H1 (cell line): ENCODE results near the gene TRAF3IP1. TPM values are rescaled to one million over a fixed set of nuclear protein-coding genes. Genes with fewer than 3 reads are reported as not detected.

Experiments
- CTCF ChIA-PET: fragments of 300-600 bp; sonication (Branson Sonifier 250); formaldehyde crosslinking; loops from one replicate; lab custom pipeline; 2021; ENCODE audit not compliant: partially characterized antibody; lab: Charles Lee
- POLR2A ChIA-PET: fragments of 300-600 bp; sonication (Branson Sonifier 250); formaldehyde crosslinking; loops from one replicate; lab custom pipeline; 2021; ENCODE audit warnings: inconsistent platforms; ENCODE audit not compliant: partially characterized antibody; lab: Charles Lee
- DNase-seq, 2 experiments: peaks; one replicate each; pipeline versions ENCODE4 v3.0.0 to v3.0.0-alpha.2; 2010 to 2022; ENCODE audit warnings: low spot score in 2 of 2, low read depth in 1 of 2, mixed read lengths in 1 of 2
- FAIRE-seq: peaks from 2 replicates; lab custom pipeline; 2011; peaks lifted over from hg19 to GRCh38; lab: Jason Lieb, UNC
- H2AFZ ChIP-seq: 2 replicates; pipeline ENCODE4 v1.8.1; 2012; ENCODE audit warnings: low read length, inconsistent platforms
- H2AK5ac ChIP-seq: 2 replicates; pipeline ENCODE4 v1.6.1; 2013; ENCODE audit warnings: low read depth, low read length
- H2BK120ac ChIP-seq: replicated peaks from 2 replicates; pipeline ENCODE3; 2013; ENCODE audit warnings: low read depth, low read length, inconsistent platforms
- H2BK12ac ChIP-seq: 2 replicates; pipeline ENCODE4 v1.6.1; 2013; ENCODE audit warnings: low read depth, low read length
- H2BK15ac ChIP-seq: 2 replicates; pipeline ENCODE4 v1.6.1; 2013; ENCODE audit warnings: low read length
- H2BK20ac ChIP-seq: 2 replicates; pipeline ENCODE4 v1.6.1; 2013; ENCODE audit warnings: low read length
- H2BK5ac ChIP-seq: 2 replicates; pipeline ENCODE4 v1.6.1; 2013; ENCODE audit warnings: low read depth, low read length
- H3K14ac ChIP-seq: 2 replicates; pipeline ENCODE4 v1.6.1; 2013; ENCODE audit warnings: inconsistent platforms; ENCODE audit not compliant: insufficient read length
- H3K18ac ChIP-seq: 2 replicates; pipeline ENCODE4 v1.6.1; 2013; ENCODE audit warnings: low read length; ENCODE audit errors: extremely low read depth
- H3K23ac ChIP-seq: 2 replicates; pipeline ENCODE4 v1.6.1; 2013; ENCODE audit warnings: inconsistent platforms; ENCODE audit not compliant: insufficient read length
- H3K23me2 ChIP-seq: 2 replicates; pipeline ENCODE4 v1.6.1; 2013; ENCODE audit warnings: low read depth, low read length
- H3K27ac ChIP-seq: 2 replicates; pipeline ENCODE4 v1.6.1; 2011; ENCODE audit warnings: low read depth, low read length, inconsistent platforms
- H3K27me3 ChIP-seq, 4 experiments: replicated peaks in 1 of 4; 1 replicate in 1 of 4; 2 replicates in 3 of 4; pipeline versions ENCODE4 v1.6.1 to v1.8.1; 2011 to 2013; ENCODE audit warnings: low read length in 3 of 4, mild to moderate bottlenecking in 3 of 4, inconsistent platforms in 2 of 4, mixed read lengths in 2 of 4, moderate library complexity in 1 of 4; ENCODE audit not compliant: control insufficient read depth in 3 of 4, insufficient read depth in 3 of 4; ENCODE audit errors: extremely low read depth in 1 of 4
- H3K36me3 ChIP-seq, 4 experiments: 2 replicates each; pipeline versions ENCODE4 v1.6.1 to v1.8.1; 2011 to 2013; ENCODE audit warnings: mild to moderate bottlenecking in 4 of 4, low read length in 3 of 4, moderate library complexity in 2 of 4, control low read depth in 1 of 4, inconsistent platforms in 1 of 4; ENCODE audit not compliant: insufficient read depth in 4 of 4, control insufficient read depth in 2 of 4
- H3K4ac ChIP-seq: replicated peaks from 2 replicates; pipeline ENCODE3; 2013; ENCODE audit warnings: low read length, low read depth, mixed read lengths, inconsistent platforms; ENCODE audit not compliant: insufficient read length
- H3K4me1 ChIP-seq, 4 experiments: replicated peaks in 1 of 4; 1 replicate in 1 of 4; 2 replicates in 3 of 4; pipeline versions ENCODE4 v1.6.1 to v1.8.1; 2011 to 2013; ENCODE audit warnings: low read length in 3 of 4, inconsistent platforms in 2 of 4, mixed read lengths in 1 of 4; ENCODE audit not compliant: insufficient read depth in 4 of 4, control insufficient read depth in 3 of 4
- H3K4me2 ChIP-seq, 2 experiments: 2 replicates each; pipeline versions ENCODE4 v1.6.1 to v1.8.1; 2011 to 2013; ENCODE audit warnings: low read depth in 2 of 2, low read length in 2 of 2, control low read depth in 1 of 2, inconsistent platforms in 1 of 2, mild to moderate bottlenecking in 1 of 2; ENCODE audit not compliant: insufficient read depth in 1 of 2
- H3K4me3 ChIP-seq, 4 experiments: fragments of 200-600, 300-600 bp in 1 of 4; sonication (generic), shearing (Covaris generic), sonication (Bioruptor Twin) in 1 of 4; 2 replicates each; pipeline versions ENCODE4 v1.5.1 to v1.8.1; 2011 to 2016; ENCODE audit warnings: low read length in 4 of 4, low read depth in 3 of 4, control low read depth in 2 of 4, inconsistent platforms in 2 of 4, mild to moderate bottlenecking in 2 of 4, mixed read lengths in 1 of 4, moderate library complexity in 1 of 4; ENCODE audit not compliant: insufficient read depth in 2 of 4; ENCODE audit errors: extremely low read depth in 1 of 4
- H3K56ac ChIP-seq: replicated peaks from 2 replicates; pipeline ENCODE3; 2013; ENCODE audit warnings: low read depth, mild to moderate bottlenecking, mixed read lengths, low read length, inconsistent platforms; ENCODE audit not compliant: insufficient read length
- H3K79me1 ChIP-seq: 2 replicates; pipeline ENCODE4 v1.6.1; 2013; ENCODE audit warnings: low read depth, low read length, control low read depth
- H3K79me2 ChIP-seq, 2 experiments: 2 replicates each; pipeline versions ENCODE4 v1.6.1 to v1.8.1; 2012 to 2013; ENCODE audit warnings: low read length in 2 of 2, mild to moderate bottlenecking in 2 of 2, inconsistent platforms in 1 of 2; ENCODE audit not compliant: insufficient read depth in 2 of 2, control insufficient read depth in 1 of 2
- H3K9ac ChIP-seq, 4 experiments: replicated peaks in 1 of 4; 1 replicate in 1 of 4; 2 replicates in 3 of 4; pipeline versions ENCODE4 v1.6.1 to v1.8.1; 2011 to 2013; ENCODE audit warnings: low read depth in 3 of 4, low read length in 3 of 4, control low read depth in 2 of 4, mild to moderate bottlenecking in 2 of 4, moderate library complexity in 2 of 4, inconsistent platforms in 1 of 4; ENCODE audit errors: extremely low read depth in 1 of 4
- H3K9me3 ChIP-seq, 2 experiments: 2 replicates each; pipeline versions ENCODE4 v1.6.1 to v1.8.1; 2012 to 2013; ENCODE audit warnings: mild to moderate bottlenecking in 2 of 2, moderate library complexity in 2 of 2, control low read depth in 1 of 2, inconsistent platforms in 1 of 2, low read depth in 1 of 2, low read length in 1 of 2, mixed read lengths in 1 of 2; ENCODE audit not compliant: insufficient read depth in 2 of 2
- H4K20me1 ChIP-seq, 2 experiments: replicated peaks in 1 of 2; 2 replicates each; pipeline versions ENCODE3 to v1.8.1; 2011 to 2013; ENCODE audit warnings: inconsistent platforms in 2 of 2, low read length in 2 of 2, mild to moderate bottlenecking in 1 of 2; ENCODE audit not compliant: insufficient read depth in 2 of 2, control insufficient read depth in 1 of 2
- H4K5ac ChIP-seq: 2 replicates; pipeline ENCODE4 v1.6.1; 2013; ENCODE audit warnings: low read length, low read depth, mixed read lengths, inconsistent platforms; ENCODE audit not compliant: insufficient read length
- H4K8ac ChIP-seq: 2 replicates; pipeline ENCODE4 v1.8.0; 2013; ENCODE audit warnings: mild to moderate bottlenecking, moderate library complexity, low read length, inconsistent platforms; ENCODE audit not compliant: insufficient read depth; ENCODE audit errors: extremely low read depth
- H4K91ac ChIP-seq: replicated peaks from 2 replicates; pipeline ENCODE3; 2013; ENCODE audit warnings: low read length, mixed read lengths, inconsistent platforms; ENCODE audit not compliant: insufficient read length
- NRF1 ChIP-seq: IDR thresholded peaks from 2 replicates; pipeline ENCODE4 v1.6.1; 2011; ENCODE audit warnings: mild to moderate bottlenecking, low read depth, low read length, improper control_type of control experiment
- SIX5 ChIP-seq: IDR thresholded peaks from 2 replicates; pipeline ENCODE4 v1.6.1; 2011; ENCODE audit warnings: mild to moderate bottlenecking, low read depth, low read length
- SUZ12 ChIP-seq: fragments of 200-600 bp; sonication (generic); IDR thresholded peaks from 2 replicates; pipeline ENCODE4 v1.6.1; 2012; ENCODE audit warnings: mild to moderate bottlenecking, inconsistent platforms, low read length, moderate library complexity, mixed read lengths
- WGBS, 2 experiments: shearing (Covaris generic) in 1 of 2; methylation state at CpG; one replicate each; pipeline versions ENCODE4 v1.1.6 to v1.1.7; 2013 to 2015; ENCODE audit warnings: low lambda C conversion rate in 2 of 2, mixed read lengths in 2 of 2, inconsistent platforms in 1 of 2, low coverage in 1 of 2, missing lambda C conversion rate in 1 of 2; ENCODE audit not compliant: insufficient replicate concordance in 2 of 2, insufficient coverage in 1 of 2, insufficient read length in 1 of 2; ENCODE audit errors: extremely low coverage in 1 of 2, missing lambda C conversion rate in 1 of 2; 5-methylcytosine and 5-hydroxymethylcytosine counted together
- polyA plus RNA-seq, 7 experiments: library from polyadenylated mRNA; depleted of rRNA in 3 of 7; stranded (reverse) in 5 of 7; unstranded in 2 of 7; fragments of >200 nt in 5 of 7; fragments of 200-250 nt in 2 of 7; gene quantifications; 1 replicate in 5 of 7; 2 replicates in 1 of 7; 4 replicates in 1 of 7; pipeline versions ENCODE4 v1.2.1 to v1.2.3, GENCODE V29; 2011 to 2013; ENCODE audit warnings: missing spikeins in 2 of 7, mixed read lengths in 2 of 7
- total RNA-seq: library from RNA; stranded (reverse); fragmentation: NEBNext Ultra II Directional; extraction: Animal tissue kit (Norgen Biotek cat#: 25700); gene quantifications from 2 replicates; pipeline ENCODE4 v1.2.1, GENCODE V29; 2021

Gene TRAF3IP1
- total and polyA plus RNA-seq, 2 of the 8 experiments (the other 6 are each of a cell fraction or from before 2014, with no cell fraction given): 2.3 to 17.5 TPM

- H3K4me1 ChIP-seq: peaks cover 7 to 23% (median 18%) of the 10 kb centered on the region in 4 experiments
- DNase-seq: no peak
- no peak overlapping the region for H3K4ac ChIP-seq
- peaks cover 0 to 10% (median 3%) of the 10 kb centered on the region in 4 experiments; a peak in 3 of 7 replicates for H3K27me3 ChIP-seq
- H2BK120ac ChIP-seq: no peak overlapping the region
- TF ChIP-seq SUZ12 (no peak), NRF1 (no peak), SIX5 (no peak)
- no peak overlapping the region for H4K8ac ChIP-seq
- no peaks in the 10 kb centered on the region for H3K36me3 ChIP-seq
- no peak overlapping the region for H4K5ac ChIP-seq
- H3K56ac ChIP-seq: no peak overlapping the region
- WGBS, 2 experiments: 82% methylated on average over 8 of the region's 8 CpGs; no CpG with 5 or more reads in 1 of the 2 experiments
- 0 out of 2 replicates have a peak overlapping the region, but pooled peaks have one; percentile 39 for H2AK5ac ChIP-seq
- peaks cover 12% of the 10 kb centered on the region for H3K23me2 ChIP-seq
- no peaks in the 10 kb centered on the region for H3K9me3 ChIP-seq
- no peak overlapping the region for H2BK15ac ChIP-seq
- no peak overlapping the region for H2BK5ac ChIP-seq
- H3K14ac ChIP-seq: no peak overlapping the region
- no peak overlapping the region for H3K4me3 ChIP-seq
- no peak overlapping the region for H2AFZ ChIP-seq
- no peak for FAIRE-seq
- no peak overlapping the region for H3K4me2 ChIP-seq
- H3K79me1 ChIP-seq: no peaks in the 10 kb centered on the region
- peaks cover 0 to 2% of the 10 kb centered on the region in 2 experiments; a peak in 1 of 4 replicates for H3K79me2 ChIP-seq
- no peak overlapping the region for H2BK20ac ChIP-seq
- H3K18ac ChIP-seq: no peak overlapping the region
- H4K91ac ChIP-seq: no peak overlapping the region
- no peak overlapping the region for H3K23ac ChIP-seq
- H2BK12ac ChIP-seq: no peak overlapping the region
- CTCF ChIA-PET: interaction anchor here (0.7 to 4.4 kb wide), 9 partner anchors 10 to 113 kb away, joined by 3 to 40 read pairs (median 4); no protein-coding TSS in a partner anchor
- peaks cover 1 to 2% of the 10 kb centered on the region in 2 experiments for H4K20me1 ChIP-seq
- POLR2A ChIA-PET: interaction anchor here (0.8 kb wide), 1 partner anchor 52 kb away, joined by 3 read pairs; the partner anchor contains the start of gene HES6
- no peak overlapping the region for H3K27ac ChIP-seq
- no peak overlapping the region for H3K9ac ChIP-seq
Observed at GRCh38 chr2:238291550-238292281, 28.6 kb upstream of the TRAF3IP1 start.
